NCI-H2196 treated with DMSO at 0.1 percent for 48 hours (cell line): ENCODE results near the gene OR5B21.
A peak's percentile ranks its signal among the peaks of the same experiment; 100 is the strongest.

Experiments
- DNase-seq: peaks from one replicate; lab custom pipeline; 2025; ENCODE audit not compliant: unreplicated experiment; lab: John Stamatoyannopoulos, UW

Gene OR5B21

DNA sequence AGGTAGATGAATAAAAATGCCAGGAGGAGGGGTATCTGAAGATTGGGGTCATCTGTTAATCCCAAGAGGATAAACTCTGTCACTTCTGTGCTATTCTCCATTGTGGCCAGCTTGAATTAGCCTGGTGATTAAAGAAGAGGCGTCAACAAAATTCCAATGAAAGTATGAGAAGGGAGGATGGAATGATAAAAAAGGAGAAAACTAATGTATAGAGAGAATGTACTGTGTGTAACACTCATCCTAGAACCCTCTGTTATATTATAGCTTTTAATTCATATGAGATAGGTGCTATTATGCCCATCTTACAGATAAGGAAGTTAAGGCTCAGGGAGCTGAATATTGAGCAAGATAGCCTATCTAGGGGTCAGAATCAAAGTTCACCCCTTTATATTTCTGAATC, at the start of gene OR5B21:
Gene OR5B21 (minus strand): TSS at position 101 of the 400 bp plus-strand sequence. CDS start 0 bp downstream, at position 101.
- DNase-seq = no peak

DNA sequence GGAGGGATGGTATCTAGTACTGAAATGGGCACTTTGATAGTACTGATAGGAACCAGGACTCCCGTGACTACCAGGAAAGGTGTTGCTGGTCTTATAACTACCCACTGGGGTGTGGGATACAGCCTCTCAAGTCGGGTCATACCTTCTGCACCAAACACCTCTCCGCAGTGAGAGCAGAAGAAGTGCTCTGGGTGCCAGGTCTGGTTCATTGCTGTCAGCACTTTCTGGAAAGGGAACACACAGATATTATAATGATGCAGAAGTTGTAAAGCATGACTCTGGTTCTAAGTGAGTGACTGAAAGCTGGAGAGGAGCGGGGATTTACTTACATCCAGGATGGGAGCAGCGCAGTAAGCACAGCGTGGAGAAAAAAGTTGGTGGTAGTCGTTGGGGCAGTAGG, 41.7 kb upstream of the OR5B21 start:
- no peak for DNase-seq

DNA sequence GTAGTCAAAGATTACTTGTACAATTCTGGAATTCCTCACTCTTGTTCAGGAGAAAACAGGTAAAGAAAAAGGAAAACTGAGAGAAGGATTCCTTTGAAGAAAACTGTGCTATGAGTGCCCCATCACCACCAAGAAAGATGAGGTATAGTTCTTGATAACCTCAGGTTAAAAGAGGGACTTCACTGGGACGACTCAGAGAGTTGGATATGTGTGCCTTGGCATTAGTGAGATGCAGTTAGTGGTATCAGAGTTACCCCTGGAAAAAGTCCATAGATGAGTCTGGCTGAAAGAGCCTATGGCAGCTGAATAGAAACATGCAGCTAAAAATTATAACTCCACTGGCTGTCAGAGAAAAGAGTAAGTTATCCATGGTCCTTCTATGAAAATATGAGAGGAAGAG, 38.9 kb upstream of the OR5B21 start:
- no peak for DNase-seq

DNA sequence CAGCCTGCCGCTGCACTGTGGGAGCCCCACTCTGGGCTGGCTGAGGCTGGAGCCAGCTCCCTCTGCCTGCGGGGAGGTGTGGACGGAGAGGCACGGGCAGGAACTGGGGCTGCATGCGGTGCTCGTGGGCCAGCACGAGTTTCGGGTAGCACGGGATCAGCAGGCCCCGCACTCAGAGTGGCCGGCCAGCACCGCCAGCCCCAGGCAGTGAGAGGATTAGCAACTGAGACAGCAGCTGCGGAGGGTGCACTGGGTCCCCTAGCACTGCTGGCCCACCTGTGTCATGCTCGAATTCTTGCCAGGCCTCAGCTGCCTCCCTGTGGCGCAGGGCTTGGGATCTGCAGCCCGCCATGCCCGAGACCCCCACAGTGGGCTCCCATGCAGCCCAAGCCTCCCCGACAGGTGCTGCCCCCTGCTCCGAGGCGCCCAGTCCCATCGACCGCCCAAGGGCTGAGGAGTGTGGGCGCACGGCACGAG, 24.0 kb upstream of the OR5B21 start:
- DNase-seq = no peak

DNA sequence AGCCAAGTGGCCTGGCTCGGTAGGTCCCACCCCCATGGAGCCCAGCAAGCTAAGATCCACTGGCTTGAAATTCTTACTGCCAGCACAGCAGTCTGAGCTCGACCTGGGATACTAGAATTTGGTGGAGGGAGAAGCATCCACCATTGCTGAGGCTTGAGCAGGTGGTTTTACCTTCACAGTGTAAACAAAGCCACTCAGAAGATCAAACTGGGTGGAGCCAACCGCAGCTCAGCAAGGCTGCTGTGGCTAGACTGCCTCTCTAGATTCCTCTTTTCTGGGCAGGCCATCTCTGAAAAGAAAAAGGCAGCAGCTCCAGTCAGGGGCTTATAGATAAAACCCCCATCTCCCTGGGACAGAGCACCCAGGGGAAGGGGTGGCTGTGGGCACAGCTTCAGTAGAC, 22.3 kb upstream of the OR5B21 start:
- no peak for DNase-seq

DNA sequence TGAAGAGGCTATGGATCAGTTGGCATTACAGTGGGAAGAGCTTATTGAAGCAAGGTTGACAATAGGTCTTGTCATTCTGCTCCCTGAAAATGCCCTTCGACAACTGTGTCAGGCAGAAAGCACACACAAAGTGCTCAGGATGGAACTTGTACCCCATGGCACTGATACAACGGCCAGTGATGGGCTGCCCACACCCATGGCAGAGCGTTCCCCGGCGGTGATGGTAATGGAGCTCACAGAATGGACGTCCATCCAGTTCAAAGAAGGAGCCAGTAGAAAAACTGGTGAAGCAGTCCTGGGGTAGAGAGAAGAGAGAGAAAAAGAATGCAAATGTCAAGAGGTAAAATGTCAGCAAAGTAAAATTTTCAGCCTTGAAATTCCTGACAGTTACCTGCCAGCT, 19.5 kb upstream of the OR5B21 start:
- no peak for DNase-seq

DNA sequence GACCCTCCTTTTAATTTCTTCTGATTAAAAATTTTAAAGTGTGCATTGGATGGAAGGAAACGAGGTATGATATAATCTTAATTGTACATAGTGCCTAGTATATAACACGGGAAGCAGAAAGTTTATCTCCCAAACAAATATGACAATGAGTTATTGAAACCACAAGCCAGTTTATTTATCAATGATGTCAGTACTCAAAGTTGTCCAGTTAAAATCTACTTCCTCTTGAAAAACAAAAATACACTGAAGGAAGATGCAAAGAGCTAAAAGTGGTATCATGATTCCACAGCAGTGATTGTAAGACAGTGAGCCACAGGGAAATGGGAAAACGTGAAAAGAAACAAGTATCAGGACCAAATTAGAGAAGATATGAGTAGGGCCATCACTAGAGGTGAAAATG, 18.8 kb upstream of the OR5B21 start:
- DNase-seq = no peak

DNA sequence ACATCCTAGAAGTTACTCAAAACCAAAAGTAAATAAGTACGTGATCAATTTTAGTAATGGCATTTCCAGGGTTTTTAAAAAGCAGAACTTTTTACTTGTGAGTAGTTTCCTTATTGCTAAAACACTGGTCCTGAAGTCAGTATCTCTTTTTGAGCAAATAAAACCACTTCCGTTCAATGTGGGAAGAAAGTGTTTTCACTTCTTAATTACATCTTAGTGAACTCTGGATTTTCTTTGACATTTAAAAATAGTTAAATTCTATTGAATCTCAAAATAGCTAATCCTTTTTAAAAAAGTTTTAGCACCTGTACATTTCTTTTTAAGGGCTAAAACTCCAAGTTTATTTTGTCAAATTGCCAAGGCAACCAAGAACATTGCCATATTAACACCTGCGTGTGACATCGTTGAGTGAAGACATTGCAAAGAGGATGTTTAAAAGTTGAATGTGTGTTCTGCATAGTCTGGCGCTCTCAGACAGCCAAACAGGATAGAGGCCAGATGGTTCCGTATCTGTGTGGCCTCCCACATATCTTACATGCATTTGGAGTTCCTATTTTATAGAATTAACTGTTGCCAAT, 17.2 kb upstream of the OR5B21 start:
- no peak for DNase-seq

DNA sequence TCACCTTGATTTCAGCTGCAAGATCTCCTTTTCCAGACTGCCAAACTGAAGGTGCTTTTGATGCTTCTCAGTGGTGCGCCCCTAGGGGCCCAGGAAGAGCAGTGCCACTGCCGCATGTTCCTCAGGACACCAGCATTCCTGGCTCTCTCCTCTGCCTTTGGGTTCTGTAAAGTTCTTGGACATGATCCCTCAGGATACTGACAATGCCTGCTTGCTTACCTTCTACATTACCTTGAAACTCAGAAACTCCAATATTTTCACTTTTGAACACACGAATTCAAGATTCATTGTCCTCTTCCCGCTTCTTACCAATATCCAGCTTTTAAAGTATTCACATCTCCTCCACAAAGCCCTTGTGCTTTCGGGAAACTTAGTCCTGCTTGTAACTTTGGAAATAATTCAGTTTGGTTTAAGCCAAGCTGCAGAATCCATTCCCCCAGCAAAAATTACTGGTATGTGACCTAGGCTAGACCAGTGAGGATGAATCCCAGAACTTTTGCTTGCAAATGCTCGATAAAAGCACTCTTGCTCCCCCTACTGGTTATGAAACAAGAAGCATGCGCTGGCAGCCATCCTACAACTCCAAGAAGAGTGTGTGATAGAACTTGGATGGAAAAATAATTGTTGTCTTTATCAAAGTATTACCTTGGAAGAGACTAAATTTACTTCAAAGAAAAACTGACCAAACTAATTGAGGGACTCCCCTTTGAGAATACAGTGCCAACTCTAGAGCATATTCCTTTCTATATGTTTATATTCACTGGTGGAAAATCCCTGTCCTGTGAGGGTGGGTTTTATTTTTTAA, 16.5 kb upstream of the OR5B21 start:
- peak; percentile 50 for DNase-seq

DNA sequence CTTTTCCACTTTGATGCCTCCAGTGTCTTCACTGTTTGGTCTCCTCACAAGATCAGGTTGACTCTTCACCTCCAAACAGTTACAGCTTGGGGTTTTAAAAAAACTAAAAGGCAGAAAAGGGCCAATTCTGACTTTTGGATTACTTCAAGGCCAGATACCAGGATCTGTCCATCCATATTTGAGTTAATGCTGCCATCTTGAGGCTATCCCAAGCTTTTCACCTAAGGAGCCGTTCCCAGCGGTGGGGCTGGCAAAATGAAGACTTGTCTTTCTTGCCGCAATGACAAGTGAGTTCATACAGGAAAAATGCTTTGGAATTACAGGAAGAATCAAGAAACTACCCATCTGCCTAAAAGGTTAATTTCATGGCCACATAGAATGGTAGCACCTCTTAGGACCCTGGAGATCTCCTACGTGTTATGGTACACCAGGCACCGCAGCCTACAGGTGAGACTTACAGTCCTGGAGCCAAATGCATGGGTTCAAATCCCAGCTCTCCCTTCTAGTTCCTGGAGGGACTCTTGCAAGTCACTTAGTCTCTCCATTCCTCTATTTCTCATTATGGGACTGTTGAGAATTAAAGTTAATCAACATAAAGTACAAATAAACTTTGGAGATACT, 6.0 kb upstream of the OR5B21 start:
- peak; percentile 23 for DNase-seq

DNA sequence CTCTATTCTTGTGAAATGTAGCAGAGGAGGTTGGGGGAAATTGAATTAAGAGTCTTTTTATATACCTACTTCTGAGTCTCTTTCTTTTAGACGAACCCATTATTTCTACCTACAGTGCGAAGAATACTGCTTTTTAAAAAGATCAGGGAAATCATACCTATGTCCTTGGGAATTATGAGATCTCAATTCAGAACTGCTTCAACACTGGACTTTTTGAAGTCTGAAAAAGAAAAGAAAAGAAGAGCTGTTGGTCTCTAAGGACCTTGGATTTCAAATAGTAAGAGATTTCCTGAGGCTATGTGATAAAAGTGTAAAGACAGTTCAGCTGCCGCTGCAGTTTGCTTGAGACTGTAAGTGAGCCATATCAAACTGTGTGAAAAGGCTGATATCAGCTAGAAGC, 3.7 kb upstream of the OR5B21 start:
- DNase-seq = no peak

DNA sequence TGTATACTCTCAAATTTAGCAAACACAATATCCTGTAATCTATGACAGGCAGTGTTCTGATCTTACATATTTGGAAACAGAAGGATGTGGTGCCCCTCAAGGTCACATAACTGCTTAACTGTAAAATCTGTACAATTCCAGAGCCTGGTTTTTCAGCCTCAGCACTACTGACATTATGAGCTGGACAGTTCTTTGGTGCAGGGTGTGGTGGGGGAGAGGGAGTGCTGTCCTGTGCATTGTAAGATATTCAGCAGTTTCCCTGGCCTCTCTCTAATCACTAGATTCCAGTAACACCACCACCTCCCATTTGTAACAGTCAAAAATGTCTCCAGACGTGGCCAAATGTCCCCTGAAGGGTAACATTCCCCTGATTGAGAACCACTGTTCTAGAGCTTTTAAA, 1.8 kb upstream of the OR5B21 start:
- DNase-seq = no peak

DNA sequence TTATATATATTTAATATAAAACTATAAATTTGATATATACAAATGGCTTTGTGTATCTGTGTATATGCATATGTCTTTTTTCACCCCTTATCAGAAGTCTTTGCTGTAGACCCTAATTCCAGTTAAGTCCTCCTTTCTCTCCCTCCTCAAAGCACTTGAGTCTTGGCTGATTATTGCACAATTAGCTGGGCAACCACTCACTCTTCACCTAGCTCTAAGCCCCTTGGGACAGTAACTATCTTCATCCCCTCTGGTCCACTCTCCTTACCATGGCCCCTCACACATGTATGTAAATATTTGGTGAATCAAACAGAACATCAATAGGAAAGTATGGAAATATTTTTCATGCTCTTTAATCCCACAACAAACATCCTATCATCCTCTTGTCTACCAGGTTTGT, 909 bp upstream of the OR5B21 start:
- DNase-seq = no peak

DNA sequence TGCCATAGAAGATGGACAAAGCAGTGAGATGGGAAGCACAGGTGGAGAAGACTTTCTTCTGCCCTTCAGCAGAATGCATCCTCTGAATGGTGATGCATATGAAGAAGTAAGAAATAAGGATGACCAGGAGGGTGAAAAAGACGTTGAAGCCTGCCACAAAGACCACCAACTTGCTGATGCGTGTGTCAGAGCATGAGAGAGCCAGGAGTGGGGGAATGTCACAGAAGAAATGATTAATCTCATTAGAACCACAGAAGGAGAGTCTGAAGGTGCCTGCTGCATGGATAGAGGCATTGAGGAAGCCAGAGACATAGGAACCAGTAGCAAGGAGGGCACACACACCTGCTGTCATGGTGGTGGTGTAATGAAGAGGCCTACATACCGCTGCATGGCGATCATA, 550 bp downstream of the OR5B21 start:
- no peak for DNase-seq

DNA sequence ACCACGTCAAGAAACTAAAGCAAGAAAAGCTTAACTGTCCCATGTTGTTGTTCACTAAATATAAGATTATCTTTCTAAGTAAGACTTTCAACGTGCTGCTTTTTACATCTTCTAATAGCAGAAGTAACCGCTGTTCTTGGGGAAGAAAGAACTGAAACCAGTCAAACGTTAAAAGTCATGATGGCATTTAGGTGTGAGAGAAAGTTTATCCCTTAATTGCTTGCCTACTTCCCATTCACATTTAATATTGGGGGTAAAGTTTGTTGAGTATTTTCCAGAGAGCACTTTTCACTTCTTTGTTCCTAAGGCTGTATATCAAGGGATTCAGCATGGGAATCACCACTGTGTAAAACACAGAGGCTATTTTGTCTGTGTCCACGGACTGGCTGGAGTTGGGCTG, 970 bp downstream of the OR5B21 start:
- no peak for DNase-seq

DNA sequence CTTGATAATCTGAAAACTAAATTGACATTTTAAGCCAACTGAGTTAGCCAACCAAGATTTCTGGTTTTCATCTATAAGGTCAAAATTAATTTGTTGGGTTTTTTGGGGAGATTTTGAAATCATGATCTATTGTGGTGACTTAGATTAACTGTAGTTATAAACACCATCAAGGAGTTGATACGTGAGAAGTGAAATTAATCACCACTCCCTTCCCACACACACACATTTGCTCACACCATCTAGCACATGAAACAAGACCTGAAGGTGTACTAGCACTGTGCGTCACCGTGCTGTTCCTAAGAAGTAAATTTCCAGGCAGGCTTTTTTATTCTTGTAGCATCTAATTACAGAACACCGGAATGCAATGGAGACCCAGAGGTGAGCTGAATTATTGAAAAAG, 2.1 kb downstream of the OR5B21 start:
- no peak for DNase-seq

DNA sequence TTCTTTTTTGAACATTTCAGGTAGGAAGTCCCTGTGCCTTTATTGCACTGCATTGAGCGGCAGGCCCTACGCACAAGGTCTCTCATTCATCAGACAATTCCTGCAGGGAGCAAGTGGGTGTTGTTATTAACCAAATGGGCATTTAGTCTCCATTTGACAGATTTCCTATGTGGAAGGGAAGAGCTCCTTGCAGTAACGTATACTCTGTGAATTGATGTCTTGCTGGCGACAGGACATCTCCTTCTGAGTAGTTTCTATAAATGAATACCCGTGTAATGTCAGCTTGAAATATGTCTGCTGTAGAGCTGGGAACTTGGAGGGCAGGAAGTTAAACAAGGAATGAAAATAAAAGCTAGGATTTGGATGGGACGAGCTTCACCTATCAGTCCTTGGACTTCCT, 3.7 kb downstream of the OR5B21 start:
- no peak for DNase-seq

DNA sequence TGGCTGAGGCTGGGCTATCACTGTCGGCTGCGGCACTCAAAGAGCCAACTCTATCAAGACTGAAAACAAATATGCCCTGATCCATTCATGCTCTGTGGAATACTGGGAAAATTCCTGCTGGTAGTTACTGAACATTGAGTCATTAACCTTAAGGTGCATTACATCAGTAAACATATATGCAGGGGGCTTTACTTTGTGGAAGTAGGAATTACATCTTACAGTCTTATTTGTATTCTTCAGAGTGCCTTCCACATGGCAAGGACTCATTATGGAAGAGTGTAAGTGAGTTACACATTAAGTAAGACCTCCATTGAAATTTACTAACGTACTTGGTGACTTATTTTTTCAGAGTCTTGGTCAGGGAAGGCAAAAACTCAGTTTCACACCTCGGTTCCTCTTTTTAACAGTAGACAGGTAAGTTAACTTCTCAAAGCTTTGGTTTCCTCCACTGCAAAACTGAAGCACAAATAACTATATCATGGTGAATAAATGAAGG, 4.5 kb downstream of the OR5B21 start:
- DNase-seq = no peak

DNA sequence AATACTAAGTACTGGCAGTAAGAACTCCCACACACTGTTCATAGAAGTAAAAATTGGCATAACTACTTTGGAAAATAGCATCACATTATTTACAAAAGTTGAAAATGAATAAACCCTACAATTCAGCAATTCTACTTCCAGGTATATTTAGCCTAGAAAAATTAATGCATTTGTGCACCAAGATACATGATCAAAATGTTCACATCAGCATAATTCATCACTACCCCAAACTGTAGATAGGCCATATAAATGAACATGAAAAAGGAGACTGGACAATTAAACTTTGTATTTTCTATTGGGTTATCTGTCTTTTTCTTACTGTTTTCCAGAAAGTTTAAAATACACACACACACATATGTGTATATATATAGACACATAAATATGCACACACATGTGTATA, 5.9 kb downstream of the OR5B21 start:
- no peak for DNase-seq

DNA sequence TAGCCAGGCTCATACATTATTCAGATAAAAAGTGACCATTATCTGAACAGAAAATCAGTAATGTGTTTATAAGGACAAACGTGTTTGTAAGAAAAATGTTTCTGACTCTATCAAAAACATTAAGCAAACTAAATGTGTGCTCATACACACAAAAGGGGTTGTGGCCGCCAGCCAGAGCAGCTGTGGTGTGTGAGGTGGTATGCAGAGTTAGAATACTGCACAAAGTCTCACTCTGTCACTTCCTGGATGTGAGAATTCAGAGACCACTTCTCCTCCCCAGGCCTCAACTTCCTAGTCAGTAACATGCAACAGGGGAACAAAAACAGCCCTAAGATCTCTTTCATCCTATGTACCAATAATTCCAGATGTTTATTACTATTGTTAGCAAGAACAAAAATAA, 9.4 kb downstream of the OR5B21 start:
- no peak for DNase-seq

DNA sequence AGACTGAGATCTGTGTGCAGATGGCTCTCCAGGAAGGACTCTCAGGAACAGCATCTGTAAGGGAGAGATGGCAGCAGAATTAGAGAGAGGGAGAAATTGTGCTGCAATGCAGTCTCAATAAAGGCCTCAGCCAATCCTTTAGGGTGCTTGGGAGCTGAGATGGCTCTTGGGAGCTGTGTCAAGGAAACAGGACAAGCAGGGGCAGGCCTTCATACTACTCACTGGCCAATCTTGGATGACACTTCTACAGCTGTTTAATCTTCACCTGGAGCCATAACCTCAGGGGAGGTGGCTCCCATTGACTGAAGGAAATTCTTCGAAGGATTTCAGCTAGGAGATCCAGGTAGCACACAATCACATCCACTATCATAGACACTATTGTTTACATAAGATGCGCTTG, 10.0 kb downstream of the OR5B21 start:
- DNase-seq = no peak

DNA sequence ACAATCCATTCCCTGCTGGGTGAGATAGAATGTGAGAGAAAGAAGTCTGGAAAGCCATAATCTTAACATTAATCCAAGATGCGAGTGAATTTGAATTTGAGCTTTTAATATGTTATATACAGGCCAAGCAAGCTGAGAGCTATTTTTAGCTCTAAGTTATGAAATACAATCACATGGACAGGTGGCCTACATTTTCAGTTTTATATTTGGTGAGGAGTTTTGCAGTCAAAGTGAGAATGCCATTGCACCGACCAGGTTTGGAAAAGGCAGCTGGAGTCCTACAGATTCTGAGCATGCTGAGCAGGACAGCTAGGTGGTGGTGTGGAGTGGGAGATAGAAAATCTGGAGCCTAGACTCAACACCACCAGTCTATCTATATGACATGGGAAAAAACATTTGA, 12.0 kb downstream of the OR5B21 start:
- no peak for DNase-seq
